HTERT RPE-1 (cell line): ENCODE measurements around the gene TOMM20.
"Not testable (repeated sequence)": the region's sequence is repeated elsewhere in the genome, so short reads cannot be mapped to it uniquely, and the experiment has no call there.

Experiments used
- in situ Hi-C: fragments of 300-500 bp; cut with MboI; formaldehyde crosslinking; loops from 4 replicates; pipeline ENCODE4 v1.14.3; 2020; ENCODE audit warnings: low sequenced_read_pairs

Gene TOMM20

DNA sequence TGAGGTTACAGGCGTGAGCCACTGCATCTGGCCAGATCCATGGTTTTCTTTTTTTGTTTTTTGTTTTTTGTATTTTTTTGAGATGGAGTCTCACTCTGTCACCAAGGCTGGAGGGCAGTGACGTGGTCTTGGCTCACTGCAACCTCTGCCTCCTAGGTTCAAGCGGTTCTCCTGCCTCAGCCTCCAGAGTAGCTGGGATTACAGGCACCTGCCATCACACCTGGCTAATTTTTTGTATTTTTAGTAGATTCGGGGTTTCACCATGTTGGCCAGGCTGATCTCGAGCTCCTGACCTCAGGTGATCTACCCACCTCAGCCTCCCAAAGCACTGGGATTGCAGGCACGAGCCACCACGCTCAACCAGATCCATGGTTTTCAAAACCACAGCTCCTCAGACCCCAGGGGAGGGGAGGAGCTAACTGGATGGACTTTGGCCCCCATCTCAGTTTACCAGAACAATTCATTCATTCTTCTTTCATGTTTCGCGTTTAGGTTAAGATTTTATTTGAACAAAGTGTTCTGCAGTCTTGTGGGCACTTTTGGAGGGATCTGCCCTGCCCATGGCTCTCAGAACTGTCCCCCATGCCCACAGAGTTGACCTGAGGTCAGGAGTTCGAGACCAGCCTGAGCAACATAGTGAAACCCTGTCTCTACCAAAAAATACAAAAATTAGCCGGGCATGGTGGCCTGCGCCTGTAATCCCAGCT, 43.1 kb downstream of the TOMM20 start:
- in situ Hi-C loops, result not testable (repeated sequence)

DNA sequence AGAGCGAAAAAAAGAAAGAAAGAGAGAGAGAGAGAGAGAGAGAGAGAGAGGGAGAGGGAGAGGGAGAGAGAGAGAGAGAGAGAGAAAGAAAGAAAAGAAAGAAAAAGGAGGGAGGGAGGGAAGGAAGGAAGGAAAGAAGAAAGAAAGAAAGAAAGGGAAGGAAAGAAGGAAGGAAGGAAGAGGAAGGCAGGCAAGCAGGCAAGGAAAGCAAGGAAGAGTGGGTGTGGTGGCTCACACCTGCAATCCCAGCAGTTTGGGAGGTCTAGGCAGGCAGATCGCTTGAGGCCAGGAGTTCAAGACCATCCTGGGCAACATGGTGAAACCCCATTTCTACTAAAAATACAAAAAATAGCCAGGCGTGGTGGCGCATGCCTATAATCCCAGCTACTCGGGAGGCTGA, 47.8 kb downstream of the TOMM20 start:
- in situ Hi-C loops, result not testable (repeated sequence)

DNA sequence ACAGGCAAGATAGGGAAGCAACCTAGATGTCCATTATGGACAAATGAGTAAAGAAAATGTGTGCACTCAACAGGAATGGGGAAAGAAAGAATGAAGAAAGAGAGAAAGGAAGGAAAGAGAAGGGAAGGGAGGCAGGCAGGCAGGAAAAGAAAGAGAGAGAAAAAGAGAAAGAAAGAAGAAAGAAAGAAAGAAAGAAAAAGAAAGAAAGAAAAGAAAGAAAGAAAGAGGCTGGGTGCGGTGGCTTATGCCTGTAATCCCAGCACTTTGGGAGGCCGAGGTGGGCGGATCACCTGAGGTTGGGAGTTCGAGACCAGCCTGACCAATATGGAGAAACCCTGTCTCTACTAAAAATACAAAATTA, 48.4 kb downstream of the TOMM20 start:
- in situ Hi-C loops, result not testable (repeated sequence)

DNA sequence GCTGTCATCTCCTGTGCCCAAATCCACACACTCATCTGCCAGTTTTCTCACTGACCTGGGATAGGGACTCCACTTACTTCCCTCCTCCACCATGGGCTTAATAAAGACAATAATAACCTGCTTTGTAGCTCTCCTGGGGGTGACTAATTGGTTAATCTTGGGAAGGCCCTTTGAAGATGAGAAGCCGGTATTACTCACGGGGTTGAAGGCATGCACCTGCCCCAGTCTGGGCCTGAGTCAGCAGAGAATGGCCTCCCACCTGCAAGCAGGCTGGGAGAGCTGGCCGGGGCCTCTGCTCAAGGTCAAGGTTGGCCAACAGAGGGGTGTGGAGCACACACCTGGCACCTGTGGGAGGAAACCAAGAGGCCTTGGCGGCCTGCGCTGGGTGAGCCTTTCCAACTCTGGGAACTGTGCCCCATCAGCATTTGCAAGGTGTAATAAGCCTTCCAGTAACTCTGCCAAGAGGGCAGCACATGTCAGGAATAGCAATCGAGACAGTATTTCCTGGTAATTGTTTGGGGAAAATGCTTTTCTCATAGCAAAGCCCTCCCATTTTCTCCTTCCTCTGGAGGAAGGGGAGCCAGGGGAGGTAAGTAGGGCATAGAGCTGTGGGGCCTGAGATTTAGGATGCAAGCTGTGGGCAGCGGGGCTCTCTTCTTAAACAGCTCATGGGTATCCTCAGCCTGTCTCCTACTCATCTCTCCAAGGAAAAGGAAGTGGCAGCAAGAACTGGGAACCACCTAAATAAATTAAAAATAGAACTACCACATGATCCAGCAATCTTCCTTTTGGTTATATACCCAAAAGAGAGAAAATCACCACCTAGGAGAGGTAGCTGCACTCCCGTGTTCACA, 49.0 kb downstream of the TOMM20 start:
- in situ Hi-C loops, result no loop called here

DNA sequence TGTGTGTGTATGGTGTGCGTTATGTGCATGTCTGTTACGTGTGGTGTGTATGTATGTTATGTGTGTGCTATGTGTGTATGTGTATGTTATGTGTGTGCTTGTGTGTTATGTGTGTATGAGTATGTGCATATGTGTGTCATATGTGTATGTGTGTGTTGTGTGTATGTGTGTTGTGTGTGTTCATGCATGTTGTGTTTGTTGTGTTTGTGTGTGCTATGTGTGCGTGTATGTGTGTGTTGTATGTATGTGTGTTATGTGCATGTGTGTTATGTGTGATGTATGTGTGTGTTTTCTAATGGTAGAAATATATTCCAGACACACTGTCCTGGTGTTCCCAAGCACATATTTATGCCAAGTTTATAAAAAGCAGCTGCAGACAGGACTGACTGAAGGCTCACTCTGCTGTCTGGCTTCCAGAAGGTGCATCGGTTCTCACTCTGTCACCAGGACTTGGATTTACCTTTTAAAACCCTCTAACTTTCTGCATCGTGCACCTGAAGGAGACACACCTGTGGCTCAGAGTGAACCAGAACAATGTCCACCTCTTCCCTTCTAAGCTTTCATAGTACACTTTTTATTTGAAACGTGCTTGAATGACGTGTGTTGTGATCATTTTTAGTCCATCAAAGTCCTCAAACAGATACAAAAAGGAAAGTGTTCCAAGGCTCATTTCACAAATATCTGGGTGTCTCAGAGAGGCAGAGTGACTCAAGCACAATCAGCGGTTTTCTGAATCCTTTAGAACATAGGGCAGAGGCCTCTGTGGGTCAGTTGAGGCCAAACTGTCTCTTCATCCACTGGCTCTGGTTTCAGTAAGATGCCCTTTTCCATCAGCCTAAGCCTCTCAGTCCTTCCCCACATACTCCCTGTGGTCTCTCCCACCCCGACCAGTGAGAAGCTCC, 49.9 kb downstream of the TOMM20 start:
- in situ Hi-C loops, result no loop called here

DNA sequence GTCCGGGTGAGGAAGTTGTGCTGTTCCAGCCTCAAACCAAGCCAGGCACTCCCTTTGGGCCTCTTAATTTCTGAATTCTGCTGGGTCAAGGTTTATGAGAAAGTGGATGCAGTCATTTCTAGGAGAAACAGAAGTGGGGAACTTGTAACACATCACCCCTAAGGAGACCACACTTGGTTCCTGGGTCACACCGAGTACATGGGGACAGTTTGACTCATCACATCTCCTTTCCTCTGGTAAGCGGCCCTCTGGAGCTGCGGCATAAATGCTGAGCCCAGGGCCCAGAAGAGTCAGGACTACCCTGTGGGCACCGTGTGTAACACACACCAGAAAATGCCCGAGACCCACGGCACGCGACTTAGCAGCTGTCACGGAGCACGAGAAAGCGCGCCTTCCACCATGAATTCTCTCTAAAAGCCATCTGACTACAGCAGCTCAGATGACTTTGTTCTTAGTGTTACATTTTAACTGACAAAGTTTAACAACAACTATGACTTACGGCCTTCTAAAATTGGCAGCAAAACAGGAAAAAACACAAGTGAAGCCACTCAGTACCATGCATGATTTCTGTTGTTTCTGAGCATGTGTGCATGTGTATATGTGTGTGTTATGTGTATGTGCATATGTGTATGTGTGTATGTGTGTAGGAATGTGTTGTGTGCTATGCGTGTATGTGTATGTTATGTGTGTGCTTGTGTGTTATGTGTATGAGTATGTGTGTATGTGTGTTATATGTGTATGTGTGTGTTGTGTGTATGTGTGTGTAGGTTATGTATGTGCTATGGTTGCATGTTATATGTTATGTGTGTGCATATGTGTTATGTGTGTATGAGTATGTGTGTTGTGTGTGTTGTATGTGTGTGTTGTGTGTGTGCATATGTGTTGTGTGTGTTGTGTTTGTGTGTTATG, 50.8 kb downstream of the TOMM20 start:
- in situ Hi-C loops, result no loop called here

DNA sequence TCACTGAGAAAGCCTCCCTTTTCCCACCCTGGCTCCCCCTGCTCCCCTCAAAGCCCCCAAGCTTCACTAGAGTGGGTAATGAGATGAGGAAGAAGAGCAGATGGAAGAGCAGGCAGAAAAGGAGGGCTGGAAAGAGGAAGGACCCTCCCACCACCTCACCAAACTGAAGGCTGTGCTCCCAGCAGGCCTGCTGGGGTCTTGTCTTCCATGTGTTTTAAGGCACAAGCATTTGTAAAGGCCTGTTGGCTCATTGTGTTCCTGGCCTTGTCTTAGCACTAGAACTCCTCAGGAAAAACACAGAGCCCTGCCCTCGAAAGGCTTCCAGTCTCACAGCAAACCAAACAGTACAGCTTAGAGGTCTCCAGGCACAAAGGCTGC, 51.5 kb downstream of the TOMM20 start:
- in situ Hi-C loops, result no loop called here

DNA sequence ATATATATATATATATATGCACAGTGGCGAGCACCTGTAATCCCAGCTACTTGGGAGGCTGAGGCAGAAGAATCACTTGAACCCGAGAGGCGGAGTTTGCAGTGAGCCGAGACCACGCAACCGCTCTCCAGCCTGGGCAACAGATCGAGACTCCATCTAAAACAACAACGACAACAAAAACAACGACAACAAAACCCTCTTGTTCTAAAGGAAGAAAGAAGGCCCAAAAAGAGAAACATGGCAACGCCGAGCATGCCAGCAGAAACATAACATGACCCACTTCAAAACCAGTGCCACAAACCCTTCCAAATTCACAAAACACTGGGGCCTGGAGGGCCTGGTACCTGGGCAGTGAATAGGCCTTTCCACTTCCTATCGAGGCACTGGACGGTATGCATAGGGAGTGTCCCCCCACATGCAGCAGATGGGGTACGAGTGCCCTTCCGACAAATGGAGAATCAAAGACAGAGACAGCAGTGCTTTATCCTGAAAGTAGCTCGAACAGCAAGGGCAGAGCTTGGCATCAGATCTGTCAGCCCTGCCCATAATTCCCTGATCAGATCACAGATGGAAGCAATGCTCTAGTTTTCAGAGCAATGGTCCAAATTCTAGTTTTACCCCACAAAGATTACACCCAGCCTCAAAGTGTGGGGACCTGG, 52.0 kb downstream of the TOMM20 start:
- in situ Hi-C loops, result no loop called here

DNA sequence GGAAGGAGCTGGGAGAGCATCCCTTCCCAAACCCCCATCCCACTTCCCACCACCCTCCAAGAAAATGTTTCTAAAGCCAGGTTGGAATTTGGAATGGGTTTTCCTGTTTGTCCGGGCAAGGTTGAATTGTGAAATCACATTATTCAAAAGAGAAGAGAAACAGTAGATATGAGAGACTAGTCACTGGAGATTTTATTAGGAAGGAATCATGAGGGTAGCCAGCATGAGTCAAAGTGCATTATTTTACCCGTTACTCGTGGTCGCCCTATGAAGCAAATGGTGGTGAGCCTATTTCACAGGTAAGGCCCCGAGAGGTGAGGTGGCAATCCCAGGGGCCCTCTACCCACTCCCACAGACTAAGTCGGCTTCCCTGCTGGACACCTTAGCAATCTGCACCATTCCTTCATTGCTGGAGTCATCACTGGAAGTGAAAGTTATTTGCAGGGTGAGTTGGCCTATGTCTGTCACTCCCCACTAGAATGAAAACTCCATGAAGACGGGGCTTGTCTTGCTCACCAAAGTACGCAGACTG, 52.8 kb downstream of the TOMM20 start:
- in situ Hi-C loops, result no loop called here

DNA sequence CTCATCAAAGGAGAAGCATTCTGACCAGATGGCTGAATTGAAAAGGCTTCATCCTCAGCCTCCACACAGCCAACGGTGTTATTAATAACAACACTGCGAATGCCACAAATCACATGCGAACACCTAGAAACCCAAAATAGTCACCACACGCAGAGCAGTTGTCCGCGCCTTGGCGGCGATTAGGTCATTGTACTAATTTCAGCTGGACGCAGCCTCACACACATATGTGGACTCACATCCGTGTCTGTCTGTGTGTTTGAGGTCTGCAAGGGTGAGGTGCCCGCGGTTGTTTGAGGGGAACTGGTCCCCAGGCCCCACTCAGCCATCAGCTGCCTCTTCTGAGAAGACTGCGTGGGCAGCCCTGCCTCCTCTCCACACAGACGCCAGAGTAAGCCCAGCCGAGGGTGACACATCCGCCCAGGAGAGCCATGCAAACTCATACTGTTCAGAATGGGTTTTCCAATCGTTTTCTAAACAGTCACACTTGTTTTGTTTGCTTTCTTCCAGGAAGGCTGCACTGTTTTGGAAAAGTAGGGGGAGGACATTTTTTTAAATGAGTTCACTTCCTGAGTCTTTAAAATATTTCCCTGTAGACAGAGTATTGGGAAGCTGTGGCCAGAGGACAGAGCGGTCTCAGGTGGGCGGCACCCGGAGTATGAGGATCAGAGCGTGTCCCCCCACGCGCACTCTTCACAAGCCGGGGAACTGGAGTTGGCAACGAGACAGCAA, 53.4 kb downstream of the TOMM20 start:
- in situ Hi-C loops, result no loop called here

DNA sequence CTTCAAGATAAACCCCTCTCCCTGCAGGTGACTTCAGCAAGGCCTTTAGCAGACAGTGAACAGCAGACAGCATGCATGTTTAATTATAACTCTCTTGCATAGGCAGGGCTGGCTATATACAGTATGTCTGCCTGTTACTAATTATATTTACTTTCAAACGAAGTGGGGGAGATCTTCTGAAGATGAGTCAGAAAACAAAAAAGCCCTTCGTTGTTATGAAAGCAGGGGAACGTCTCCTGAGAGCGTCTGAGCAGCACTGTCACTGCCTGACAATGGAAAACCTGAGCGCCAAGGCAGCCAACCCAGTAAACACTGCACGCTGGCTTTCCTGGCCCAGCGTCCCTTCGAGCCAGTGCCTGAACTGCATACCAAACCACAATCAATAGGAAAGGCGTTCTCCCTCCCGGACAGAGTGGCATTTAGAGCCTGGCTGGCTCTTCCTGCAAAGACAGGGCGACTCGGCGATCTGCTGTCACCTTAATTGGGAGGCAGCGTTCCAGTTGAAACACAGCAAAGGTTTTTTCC, 54.1 kb downstream of the TOMM20 start:
- in situ Hi-C loops, result no loop called here

DNA sequence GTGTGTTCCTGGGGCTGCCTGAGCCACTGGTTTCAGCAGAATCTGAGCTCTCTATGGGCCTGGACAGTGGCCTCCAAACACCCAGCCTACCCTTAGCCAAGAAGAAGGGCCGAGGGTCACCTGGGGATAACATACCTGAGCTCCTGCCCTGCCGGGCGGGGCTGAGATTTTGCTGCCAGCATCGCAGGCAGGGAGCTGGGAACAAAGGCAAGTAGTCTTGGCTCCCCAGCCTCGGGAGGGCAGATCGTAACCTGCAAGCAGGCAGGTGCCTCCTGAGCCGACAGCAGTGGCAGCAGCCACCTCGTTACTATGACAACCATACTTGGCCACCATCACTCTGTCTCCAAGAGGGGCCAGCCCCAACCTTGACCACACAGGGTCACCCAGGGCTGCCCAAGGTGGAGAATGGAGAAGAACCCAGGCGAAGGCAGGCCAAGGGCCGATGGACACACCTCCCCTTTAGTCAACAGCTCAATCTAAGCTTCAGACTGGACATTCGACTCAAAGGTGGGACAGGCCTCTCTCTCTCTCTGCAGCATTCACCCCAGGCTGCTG, 54.6 kb downstream of the TOMM20 start:
- in situ Hi-C loops, result no loop called here

DNA sequence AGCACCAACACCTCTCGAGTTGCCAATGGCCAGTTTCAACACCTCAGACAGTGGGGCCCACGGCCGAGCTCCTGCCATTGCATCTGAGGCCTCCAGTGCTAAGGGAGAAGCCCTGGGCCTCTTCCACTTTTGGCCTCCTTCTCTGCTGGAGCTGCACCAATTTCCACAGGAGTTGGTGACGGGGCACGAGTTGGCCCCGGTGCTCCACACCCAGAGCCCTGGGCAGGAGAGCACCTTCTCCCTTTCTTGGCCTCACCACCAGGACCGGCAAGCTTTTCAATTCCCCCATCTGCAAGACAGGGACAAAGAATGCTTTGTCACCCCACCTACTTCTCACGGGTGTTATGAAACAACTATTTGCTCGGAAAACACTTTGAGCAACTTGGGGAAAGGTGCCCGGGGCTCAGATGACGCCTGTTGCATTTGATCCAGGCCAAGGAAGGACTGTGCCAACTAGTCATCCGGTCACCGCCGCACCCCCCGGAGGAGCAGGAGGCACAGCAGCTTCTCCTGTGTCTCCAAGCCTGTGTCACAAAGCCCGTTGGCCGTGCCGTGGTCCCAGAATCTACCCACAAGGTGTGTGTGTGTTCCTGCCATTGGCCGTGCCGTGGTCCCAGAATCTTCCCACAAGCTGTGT, 55.2 kb downstream of the TOMM20 start:
- in situ Hi-C loops, result no loop called here

DNA sequence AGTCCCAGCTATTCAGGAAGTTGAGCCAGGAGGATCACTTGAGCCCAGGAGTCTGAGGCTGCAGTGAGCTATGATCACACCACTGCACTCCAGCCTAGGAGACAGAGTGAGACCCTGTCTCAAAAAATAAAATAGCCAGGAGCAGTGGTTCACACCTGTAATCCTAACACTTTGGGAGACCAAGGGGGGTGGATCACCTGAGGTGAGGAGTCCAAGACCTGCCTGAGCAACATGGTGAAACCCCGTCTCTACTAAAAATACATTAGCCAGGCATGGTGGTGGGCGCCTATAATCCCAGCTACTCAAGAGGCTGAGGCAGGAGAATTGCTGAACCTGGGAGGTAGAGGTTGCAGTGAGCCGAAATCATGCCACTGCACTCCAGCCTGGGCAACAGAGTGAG, 56.1 kb downstream of the TOMM20 start:
- in situ Hi-C loops, result not testable (repeated sequence)

DNA sequence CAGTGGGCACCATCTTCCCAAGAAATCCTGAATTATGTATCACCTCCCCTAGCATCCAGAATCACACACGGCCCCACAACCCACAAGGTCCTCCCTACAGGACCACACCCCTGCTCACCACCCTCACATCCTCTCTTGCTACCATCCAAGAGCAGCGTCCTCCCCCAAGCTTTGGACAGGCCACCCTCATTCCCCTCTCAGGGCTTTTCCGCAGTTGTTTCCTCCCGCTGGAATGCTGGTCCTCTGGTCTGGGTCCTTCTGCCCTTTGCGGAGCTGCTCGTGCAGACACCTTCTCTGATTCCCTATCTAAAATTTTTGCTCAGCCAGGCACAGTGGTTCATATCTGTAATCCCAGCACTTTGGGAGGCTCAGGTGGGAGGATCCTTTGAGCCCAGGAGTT, 56.5 kb downstream of the TOMM20 start:
- in situ Hi-C loops, result no loop called here

DNA sequence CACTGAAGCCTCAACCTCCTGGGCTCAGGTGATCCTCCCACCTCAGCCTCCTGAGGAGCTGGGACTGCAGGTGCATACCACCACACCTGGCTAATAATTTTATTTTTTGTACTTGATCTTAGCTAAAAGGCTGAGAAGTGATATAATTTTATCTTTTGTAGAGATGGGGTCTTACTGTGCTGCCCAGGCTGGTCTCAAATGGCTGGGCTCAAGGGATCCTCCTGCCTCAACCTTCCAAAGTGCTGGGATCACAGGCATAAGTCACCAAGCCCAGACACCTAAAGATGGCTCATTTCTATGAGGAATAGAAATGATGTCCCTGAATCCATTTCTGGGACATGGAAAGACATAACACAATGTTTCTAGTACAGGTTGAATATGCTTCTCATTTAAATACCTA, 57.8 kb downstream of the TOMM20 start:
- in situ Hi-C loops, result no loop called here

DNA sequence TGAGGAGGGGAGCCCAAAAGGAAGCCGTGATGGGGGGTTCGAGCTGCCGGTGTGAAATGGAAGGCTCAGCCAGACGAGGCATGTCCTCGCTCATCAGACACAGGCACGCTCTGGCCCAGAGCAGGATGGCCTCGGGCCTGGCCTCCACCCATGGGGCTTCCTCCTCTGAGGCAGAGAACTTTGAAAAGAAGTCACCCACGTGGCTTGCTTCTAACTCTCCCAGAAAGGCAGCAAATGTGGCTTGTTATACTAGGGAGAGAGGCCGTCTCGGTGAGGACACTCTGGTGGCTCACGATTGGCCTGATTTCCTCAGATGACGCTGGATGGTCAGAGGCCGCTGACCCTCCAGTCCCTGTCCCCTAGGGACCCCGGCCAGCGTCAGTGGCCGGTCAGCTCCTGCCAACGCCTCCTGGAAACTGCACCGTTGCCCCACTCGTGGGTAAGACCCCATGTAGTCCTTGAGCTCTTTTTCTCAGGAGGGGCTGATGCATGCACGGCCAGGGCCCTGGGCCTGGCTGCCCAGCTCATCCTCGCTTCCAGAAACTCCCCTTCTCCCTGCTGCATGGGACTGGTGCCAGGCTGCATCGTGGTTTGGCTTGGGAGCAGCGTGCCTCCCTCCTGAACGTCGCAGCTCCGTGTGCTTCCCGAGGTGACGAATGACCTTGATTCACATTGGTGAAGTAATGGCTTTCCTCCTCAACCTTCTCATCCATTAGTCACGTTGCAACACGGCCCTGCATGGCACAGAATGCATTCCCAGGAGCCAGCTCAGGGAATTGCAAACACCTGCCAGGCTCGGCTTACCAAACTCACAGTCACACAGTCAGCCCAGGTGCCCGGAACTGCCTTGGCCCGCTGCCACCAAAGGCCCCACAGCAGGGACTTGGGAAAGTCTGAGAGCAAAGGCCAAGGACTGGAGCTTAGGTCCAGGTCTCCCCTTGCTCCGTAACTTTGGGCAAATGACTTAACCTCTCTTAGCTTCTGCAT, 58.8 kb downstream of the TOMM20 start:
- in situ Hi-C loops, result no loop called here
